Mammary epithelial cell (primary cell): ENCODE results near the gene MACROD1.

Experiments
- EZH2 ChIP-seq: IDR thresholded peaks from 2 replicates; pipeline ENCODE4 v1.6.1; 2012; ENCODE audit warnings: low read length, inconsistent platforms, borderline replicate concordance
- TF ChIP-seq, protein P1 (sequence below), 2 donors: IDR thresholded peaks in 1 of 2; conservative IDR thresholded peaks in 1 of 2; 2 replicates each; pipeline ENCODE4 v1.5.1; 2011 to 2012; ENCODE audit warnings: inconsistent platforms in 2 of 2, low read length in 2 of 2, mild to moderate bottlenecking in 2 of 2, control low read depth in 1 of 2, low read depth in 1 of 2; ENCODE audit not compliant: insufficient read depth in 1 of 2; ENCODE audit errors: extremely low read depth in 1 of 2

DNA sequence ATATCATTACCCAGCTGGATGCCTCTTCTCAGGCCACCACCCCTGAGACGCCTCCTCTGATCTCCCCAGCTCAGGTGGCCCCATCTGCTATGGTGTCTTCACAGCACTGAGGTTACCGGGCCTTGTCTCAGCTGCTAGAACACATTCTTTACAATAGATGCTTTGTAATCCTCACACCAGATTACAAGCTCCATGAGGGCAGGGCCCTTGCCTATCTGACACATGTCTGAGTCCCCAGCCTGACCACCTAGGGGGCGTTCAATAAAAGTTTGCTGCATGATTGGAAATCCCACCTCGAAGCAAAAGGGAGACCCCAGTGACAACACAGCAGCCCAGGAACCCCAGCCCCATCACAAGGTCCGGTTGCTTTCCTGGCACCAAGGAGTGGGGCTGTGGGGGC lies 2.0 kb downstream of the MACROD1 start:
- TF ChIP-seq, protein P1, sequence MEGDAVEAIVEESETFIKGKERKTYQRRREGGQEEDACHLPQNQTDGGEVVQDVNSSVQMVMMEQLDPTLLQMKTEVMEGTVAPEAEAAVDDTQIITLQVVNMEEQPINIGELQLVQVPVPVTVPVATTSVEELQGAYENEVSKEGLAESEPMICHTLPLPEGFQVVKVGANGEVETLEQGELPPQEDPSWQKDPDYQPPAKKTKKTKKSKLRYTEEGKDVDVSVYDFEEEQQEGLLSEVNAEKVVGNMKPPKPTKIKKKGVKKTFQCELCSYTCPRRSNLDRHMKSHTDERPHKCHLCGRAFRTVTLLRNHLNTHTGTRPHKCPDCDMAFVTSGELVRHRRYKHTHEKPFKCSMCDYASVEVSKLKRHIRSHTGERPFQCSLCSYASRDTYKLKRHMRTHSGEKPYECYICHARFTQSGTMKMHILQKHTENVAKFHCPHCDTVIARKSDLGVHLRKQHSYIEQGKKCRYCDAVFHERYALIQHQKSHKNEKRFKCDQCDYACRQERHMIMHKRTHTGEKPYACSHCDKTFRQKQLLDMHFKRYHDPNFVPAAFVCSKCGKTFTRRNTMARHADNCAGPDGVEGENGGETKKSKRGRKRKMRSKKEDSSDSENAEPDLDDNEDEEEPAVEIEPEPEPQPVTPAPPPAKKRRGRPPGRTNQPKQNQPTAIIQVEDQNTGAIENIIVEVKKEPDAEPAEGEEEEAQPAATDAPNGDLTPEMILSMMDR (conservative IDR thresholded peaks at IDR 0.05 in 1 of 2, IDR thresholded peaks at IDR 0.05 in 1 of 2; ENCODE audit: extremely low read depth in 1 of 2, insufficient read depth in 1 of 2, low read depth in 1 of 2, low read length in 2 of 2) = no peak
- no peak for TF ChIP-seq EZH2
